ENCODE measurements around the gene ELL.

GRCh38 chr19:18465214-18465963, 56.5 kb downstream of the ELL start:
- TF ChIP-seq CTCF (IDR thresholded peaks at IDR 0.05; ENCODE audit: insufficient read depth, low read depth, low read length): no peak
- no peak for TF ChIP-seq EZH2 (IDR thresholded peaks at IDR 0.05; ENCODE audit: insufficient read depth, low read length)
